IMR-90 (cell line): ENCODE measurements around the gene TDRKH. TPM values are rescaled to one million over a fixed set of nuclear protein-coding genes. Genes with fewer than 3 reads are reported as not detected.

Experiments
- ATAC-seq: fragments of 200-7000 bp; cut with Tn5 transposase; 2 replicates; pipeline ENCODE4 v1.9.1; 2020; ENCODE audit warnings: low read depth, mild to moderate bottlenecking, moderate library complexity
- BruUV-seq: library from RNA; stranded (reverse); fragments of 400-500 nt; replicated peaks from 2 replicates; lab custom pipeline; 2021; lab: Mats Ljungman, UMichigan
- CTCF ChIA-PET: fragments of 300-600 bp; formaldehyde crosslinking; extraction: SDS; loops from one replicate; lab custom pipeline; 2021; ENCODE audit warnings: antibody characterized with exemption; lab: Yijun Ruan, JAX
- POLR2A ChIA-PET: fragments of 300-600 bp; sonication (Branson Sonifier 250); formaldehyde crosslinking; loops from one replicate; lab custom pipeline; 2022; ENCODE audit warnings: antibody characterized with exemption; ENCODE audit not compliant: unreplicated experiment; lab: Charles Lee
- DNase-seq: peaks from one replicate; pipeline ENCODE4 v3.0.0; 2013
- H2AFZ ChIP-seq: replicated peaks from 2 replicates; pipeline ENCODE3; 2013; ENCODE audit warnings: low read length, mild to moderate bottlenecking; ENCODE audit not compliant: poor library complexity
- H2AK5ac ChIP-seq: 2 replicates; pipeline ENCODE4 v1.6.1; 2013; ENCODE audit warnings: low read depth, low read length, inconsistent platforms
- H2AK9ac ChIP-seq: replicated peaks from 2 replicates; pipeline ENCODE3; 2013; ENCODE audit warnings: mild to moderate bottlenecking, low read depth, low read length, moderate library complexity; ENCODE audit not compliant: poor library complexity
- H2BK120ac ChIP-seq: 2 replicates; pipeline ENCODE4 v1.6.1; 2013; ENCODE audit warnings: low read depth, low read length, inconsistent platforms
- H2BK15ac ChIP-seq: 3 replicates; pipeline ENCODE4 v1.6.1; 2013; ENCODE audit warnings: low read depth, low read length, inconsistent platforms
- H2BK20ac ChIP-seq: 2 replicates; pipeline ENCODE4 v1.6.1; 2013; ENCODE audit warnings: low read depth, mild to moderate bottlenecking, inconsistent platforms, low read length, moderate library complexity
- H2BK5ac ChIP-seq: 2 replicates; pipeline ENCODE4 v1.6.1; 2013; ENCODE audit warnings: mild to moderate bottlenecking, low read depth, low read length, inconsistent platforms; ENCODE audit not compliant: poor library complexity, severe bottlenecking
- H3K14ac ChIP-seq: replicated peaks from 2 replicates; pipeline ENCODE4 v1.6.1; 2013; ENCODE audit warnings: low read depth, low read length, inconsistent platforms
- H3K18ac ChIP-seq: 2 replicates; pipeline ENCODE4 v1.6.1; 2013; ENCODE audit warnings: low read depth, low read length, control low read depth
- H3K23ac ChIP-seq: 2 replicates; pipeline ENCODE4 v1.6.1; 2013; ENCODE audit warnings: low read depth, low read length, inconsistent platforms
- H3K27ac ChIP-seq: 2 replicates; pipeline ENCODE4 v1.5.1; 2013; ENCODE audit warnings: mild to moderate bottlenecking, control low read depth, low read length; ENCODE audit not compliant: insufficient read depth
- H3K27me3 ChIP-seq: 2 replicates; pipeline ENCODE4 v1.6.1; 2013; ENCODE audit warnings: low read length; ENCODE audit not compliant: control insufficient read depth, insufficient read depth
- H3K36me3 ChIP-seq: 2 replicates; pipeline ENCODE4 v1.6.1; 2013; ENCODE audit warnings: low read length, mixed read lengths; ENCODE audit not compliant: control insufficient read depth, insufficient read depth
- H3K4ac ChIP-seq: 2 replicates; pipeline ENCODE4 v1.6.1; 2013; ENCODE audit warnings: low read depth, low read length, inconsistent platforms
- H3K4me1 ChIP-seq: 2 replicates; pipeline ENCODE4 v1.6.1; 2013; ENCODE audit warnings: low read length, mixed read lengths; ENCODE audit not compliant: control insufficient read depth, insufficient read depth
- H3K4me2 ChIP-seq: 2 replicates; pipeline ENCODE4 v1.6.1; 2013; ENCODE audit warnings: low read depth, mild to moderate bottlenecking, control low read depth, low read length, moderate library complexity
- H3K4me3 ChIP-seq: 2 replicates; pipeline ENCODE4 v1.5.1; 2013; ENCODE audit warnings: low read depth, mild to moderate bottlenecking, control low read depth, low read length, moderate library complexity; ENCODE audit not compliant: insufficient read depth
- H3K56ac ChIP-seq: 2 replicates; pipeline ENCODE4 v1.6.1; 2013; ENCODE audit warnings: low read length, inconsistent platforms; ENCODE audit not compliant: insufficient read depth; ENCODE audit errors: extremely low read depth
- H3K79me1 ChIP-seq, 2 experiments: 2 replicates each; pipeline ENCODE4 v1.6.1; 2013; ENCODE audit warnings: low read length in 2 of 2, inconsistent platforms in 1 of 2, low read depth in 1 of 2
- H3K9ac ChIP-seq: 2 replicates; pipeline ENCODE4 v1.6.1; 2013; ENCODE audit warnings: low read depth, low read length, control low read depth
- H3K9me1 ChIP-seq: 2 replicates; pipeline ENCODE4 v1.6.1; 2013; ENCODE audit warnings: low read length, inconsistent platforms; ENCODE audit not compliant: insufficient read depth
- H3K9me3 ChIP-seq: 2 replicates; pipeline ENCODE4 v1.6.1; 2013; ENCODE audit warnings: low read length; ENCODE audit not compliant: control insufficient read depth, insufficient read depth
- H4K20me1 ChIP-seq: 2 replicates; pipeline ENCODE4 v1.6.1; 2013; ENCODE audit warnings: low read length, inconsistent platforms; ENCODE audit not compliant: insufficient read depth
- H4K5ac ChIP-seq: 2 replicates; pipeline ENCODE4 v1.6.1; 2013; ENCODE audit warnings: mild to moderate bottlenecking, low read depth, low read length, control low read depth
- H4K8ac ChIP-seq, 2 experiments: 2 replicates each; pipeline ENCODE4 v1.6.1; 2013; ENCODE audit warnings: low read depth in 2 of 2, low read length in 2 of 2, control low read depth in 1 of 2, inconsistent platforms in 1 of 2
- H4K91ac ChIP-seq: 2 replicates; pipeline ENCODE4 v1.6.1; 2013; ENCODE audit warnings: low read depth, low read length, inconsistent platforms; ENCODE audit not compliant: insufficient read depth
- BHLHE40 ChIP-seq: fragments of 150-350 bp; IDR thresholded peaks from 2 replicates; pipeline ENCODE4 v1.6.1; 2016; ENCODE audit warnings: mild to moderate bottlenecking, low read depth, low read length
- CEBPB ChIP-seq: IDR thresholded peaks from 2 replicates; pipeline ENCODE4 v1.6.1; 2012; ENCODE audit warnings: low read depth, low read length, improper control_type of control experiment
- CHD1 ChIP-seq: IDR thresholded peaks from 2 replicates; pipeline ENCODE4 v1.6.1; 2012; ENCODE audit warnings: low read depth, low read length, improper control_type of control experiment
- ELK1 ChIP-seq: fragments of 150-350 bp; IDR thresholded peaks from 2 replicates; pipeline ENCODE4 v1.6.1; 2016; ENCODE audit warnings: low read depth, mild to moderate bottlenecking, low read length, moderate library complexity, borderline replicate concordance
- FOS ChIP-seq: fragments of 150-350 bp; IDR thresholded peaks from 2 replicates; pipeline ENCODE4 v1.6.1; 2016; ENCODE audit warnings: low read depth, low read length
- MAFK ChIP-seq: IDR thresholded peaks from 2 replicates; pipeline ENCODE4 v1.6.1; 2012; ENCODE audit warnings: low read depth, low read length, improper control_type of control experiment
- MAZ ChIP-seq: IDR thresholded peaks from 2 replicates; pipeline ENCODE4 v1.6.1; 2012; ENCODE audit warnings: low read depth, mild to moderate bottlenecking, low read length, improper control_type of control experiment, moderate library complexity, borderline replicate concordance
- MXI1 ChIP-seq: IDR thresholded peaks from 2 replicates; pipeline ENCODE4 v1.6.1; 2012; ENCODE audit warnings: low read depth, mild to moderate bottlenecking, low read length, moderate library complexity, borderline replicate concordance
- NFE2L2 ChIP-seq: fragments of 150-350 bp; IDR thresholded peaks from 2 replicates; pipeline ENCODE4 v1.6.1; 2016; ENCODE audit warnings: low read depth, mild to moderate bottlenecking, low read length
- POLR2A ChIP-seq: IDR thresholded peaks from 2 replicates; pipeline ENCODE4 v1.6.1; 2012; ENCODE audit warnings: mild to moderate bottlenecking, low read depth, low read length
- RAD21 ChIP-seq: IDR thresholded peaks from 2 replicates; pipeline ENCODE4 v1.6.1; 2012; ENCODE audit warnings: low read length, improper control_type of control experiment
- RCOR1 ChIP-seq: IDR thresholded peaks from 2 replicates; pipeline ENCODE4 v1.6.1; 2012; ENCODE audit warnings: mild to moderate bottlenecking, low read length, improper control_type of control experiment; ENCODE audit not compliant: insufficient replicate concordance
- RFX5 ChIP-seq: IDR thresholded peaks from 2 replicates; pipeline ENCODE4 v1.8.0; 2012; ENCODE audit warnings: low read depth, mild to moderate bottlenecking, low read length, moderate library complexity
- SMC3 ChIP-seq: fragments of 150-350 bp; IDR thresholded peaks from 2 replicates; pipeline ENCODE4 v1.6.1; 2016; ENCODE audit warnings: low read depth, mild to moderate bottlenecking, antibody characterized with exemption, low read length, moderate library complexity
- dilution Hi-C: fragments of 300-500 bp; cut with HindIII; formaldehyde crosslinking; loops from one replicate; pipeline ENCODE4 v1.14.3; 2018; ENCODE audit warnings: low sequenced_read_pairs; ENCODE audit not compliant: unreplicated experiment
- in situ Hi-C: fragments of 300-500 bp; cut with MboI; formaldehyde crosslinking; loops from 3 replicates; pipeline ENCODE4 v1.14.3; 2019; ENCODE audit warnings: low sequenced_read_pairs, inconsistent platforms, mixed read lengths
- intact Hi-C: fragments of 100-400 bp; cut with micrococcal nuclease; formaldehyde crosslinking; loops from 2 replicates; pipeline ENCODE4 v1.10.0; 2022
- polyA plus RNA-seq, 3 experiments: library from polyadenylated mRNA; depleted of rRNA; stranded (reverse); fragments of >200 nt; gene quantifications; 2 replicates each; pipeline ENCODE4 v1.2.3, GENCODE V29; 2012; ENCODE audit warnings: low replicate concordance in 1 of 3
- total RNA-seq: library from RNA; depleted of rRNA; stranded (reverse); fragments of >200 nt; gene quantifications from 2 replicates; pipeline ENCODE4 v1.2.3, GENCODE V29; 2012
- TF ChIP-seq, protein P1 (sequence below): conservative IDR thresholded peaks from 2 replicates; pipeline ENCODE4 v1.5.1; 2012; ENCODE audit warnings: mild to moderate bottlenecking, low read depth, low read length, improper control_type of control experiment
- TF ChIP-seq, protein P2 (sequence below): fragments of 150-350 bp; IDR thresholded peaks from 2 replicates; pipeline ENCODE4 v1.6.1; 2017; ENCODE audit warnings: mild to moderate bottlenecking, antibody characterized with exemption, low read length, low read depth

TDRKH gene
- total and polyA plus RNA-seq, 2 of the 4 experiments (the other 2 are of a cell fraction), result 1.2 to 2.2 TPM

- CTCF ChIA-PET, result no interaction called here
- H3K9ac ChIP-seq, result no peak overlapping the region
- H4K91ac ChIP-seq, result no peak overlapping the region
- H2BK5ac ChIP-seq, result no peak overlapping the region
- no peak overlapping the region for H3K56ac ChIP-seq
- no peaks in the 10 kb centered on the region for H4K20me1 ChIP-seq
- H2BK120ac ChIP-seq, result no peak overlapping the region
- no peak overlapping the region for H3K27ac ChIP-seq
- no peaks in the 10 kb centered on the region for H3K36me3 ChIP-seq
- no peak overlapping the region for H2BK20ac ChIP-seq
- ATAC-seq, result no peak
- no TSS peak for BruUV-seq
- dilution Hi-C loops, result no loop called here
- intact Hi-C loops, result loop anchor here (5.0 kb wide), 2 partner anchors 280 to 540 kb away; partner anchors contain the start of genes PIP5K1A and POGZ
- no peak overlapping the region for H3K18ac ChIP-seq
- peaks cover 36% of the 10 kb centered on the region for H3K27me3 ChIP-seq
- H2AFZ ChIP-seq, result no peak overlapping the region
- TF ChIP-seq FOS (no peak), CHD1 (no peak), SMC3 (no peak), CEBPB (no peak), RAD21 (no peak), NFE2L2 (no peak), POLR2A (no peak), RFX5 (no peak), BHLHE40 (no peak), RCOR1 (no peak), MXI1 (no peak), MAFK (no peak), ELK1 (no peak), MAZ (no peak)
- TF ChIP-seq, protein P1, sequence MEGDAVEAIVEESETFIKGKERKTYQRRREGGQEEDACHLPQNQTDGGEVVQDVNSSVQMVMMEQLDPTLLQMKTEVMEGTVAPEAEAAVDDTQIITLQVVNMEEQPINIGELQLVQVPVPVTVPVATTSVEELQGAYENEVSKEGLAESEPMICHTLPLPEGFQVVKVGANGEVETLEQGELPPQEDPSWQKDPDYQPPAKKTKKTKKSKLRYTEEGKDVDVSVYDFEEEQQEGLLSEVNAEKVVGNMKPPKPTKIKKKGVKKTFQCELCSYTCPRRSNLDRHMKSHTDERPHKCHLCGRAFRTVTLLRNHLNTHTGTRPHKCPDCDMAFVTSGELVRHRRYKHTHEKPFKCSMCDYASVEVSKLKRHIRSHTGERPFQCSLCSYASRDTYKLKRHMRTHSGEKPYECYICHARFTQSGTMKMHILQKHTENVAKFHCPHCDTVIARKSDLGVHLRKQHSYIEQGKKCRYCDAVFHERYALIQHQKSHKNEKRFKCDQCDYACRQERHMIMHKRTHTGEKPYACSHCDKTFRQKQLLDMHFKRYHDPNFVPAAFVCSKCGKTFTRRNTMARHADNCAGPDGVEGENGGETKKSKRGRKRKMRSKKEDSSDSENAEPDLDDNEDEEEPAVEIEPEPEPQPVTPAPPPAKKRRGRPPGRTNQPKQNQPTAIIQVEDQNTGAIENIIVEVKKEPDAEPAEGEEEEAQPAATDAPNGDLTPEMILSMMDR, result no peak
- TF ChIP-seq, protein P2, sequence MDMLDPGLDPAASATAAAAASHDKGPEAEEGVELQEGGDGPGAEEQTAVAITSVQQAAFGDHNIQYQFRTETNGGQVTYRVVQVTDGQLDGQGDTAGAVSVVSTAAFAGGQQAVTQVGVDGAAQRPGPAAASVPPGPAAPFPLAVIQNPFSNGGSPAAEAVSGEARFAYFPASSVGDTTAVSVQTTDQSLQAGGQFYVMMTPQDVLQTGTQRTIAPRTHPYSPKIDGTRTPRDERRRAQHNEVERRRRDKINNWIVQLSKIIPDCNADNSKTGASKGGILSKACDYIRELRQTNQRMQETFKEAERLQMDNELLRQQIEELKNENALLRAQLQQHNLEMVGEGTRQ, result no peak
- H2AK9ac ChIP-seq, result no peak overlapping the region
- H4K5ac ChIP-seq, result no peak overlapping the region
- H2AK5ac ChIP-seq, result no peak overlapping the region
- H3K9me3 ChIP-seq, result peaks cover 8% of the 10 kb centered on the region
- H3K4me2 ChIP-seq, result no peak overlapping the region
- H3K4ac ChIP-seq, result no peak overlapping the region
- no peak overlapping the region for H3K23ac ChIP-seq
- H3K14ac ChIP-seq, result no peak overlapping the region
- no peak overlapping the region for H2BK15ac ChIP-seq
- no peak for DNase-seq
- no peaks in the 10 kb centered on the region for H3K79me1 ChIP-seq
- POLR2A ChIA-PET, result no interaction called here
- no peaks in the 10 kb centered on the region for H3K4me1 ChIP-seq
- H3K9me1 ChIP-seq, result no peaks in the 10 kb centered on the region
- in situ Hi-C loops, result loop anchor here (5.0 to 10.0 kb wide), 2 partner anchors 203 to 290 kb away; no protein-coding TSS in a partner anchor
- H4K8ac ChIP-seq, result no peak overlapping the region
- no peak overlapping the region for H3K4me3 ChIP-seq
Observed at GRCh38 chr1:151737479-151737878, 52.8 kb downstream of the TDRKH start.
